HG03432 (cell line): Measurements from ENCODE around the gene GPRC6A.

ENCODE experiments used
- ATAC-seq: cut with Tn5 transposase; IDR thresholded peaks from one replicate; pipeline ENCODE4 v1.9.1; 2021; ENCODE audit warnings: mild to moderate bottlenecking, moderate library complexity; ENCODE audit not compliant: unreplicated experiment

GPRC6A gene

DNA sequence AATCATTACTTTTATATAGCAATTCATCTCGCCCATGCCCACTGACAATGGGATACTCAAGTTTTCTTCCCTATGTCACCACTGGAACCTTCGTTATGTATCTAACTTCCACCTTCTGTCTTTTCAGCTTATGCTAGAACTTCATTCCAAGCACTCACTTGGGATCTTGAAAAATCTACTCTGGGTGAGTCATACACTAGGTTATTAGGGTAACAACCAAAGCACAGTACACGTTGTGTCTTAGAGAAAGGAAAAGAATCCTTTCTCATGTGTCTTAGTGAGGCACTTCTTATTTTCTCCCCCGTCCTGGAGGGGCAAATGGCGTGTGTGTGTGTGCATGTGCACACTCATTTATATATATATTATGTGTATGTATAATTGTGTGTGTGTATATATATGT is 45.0 kb downstream of the GPRC6A start:
- ATAC-seq: no peak

DNA sequence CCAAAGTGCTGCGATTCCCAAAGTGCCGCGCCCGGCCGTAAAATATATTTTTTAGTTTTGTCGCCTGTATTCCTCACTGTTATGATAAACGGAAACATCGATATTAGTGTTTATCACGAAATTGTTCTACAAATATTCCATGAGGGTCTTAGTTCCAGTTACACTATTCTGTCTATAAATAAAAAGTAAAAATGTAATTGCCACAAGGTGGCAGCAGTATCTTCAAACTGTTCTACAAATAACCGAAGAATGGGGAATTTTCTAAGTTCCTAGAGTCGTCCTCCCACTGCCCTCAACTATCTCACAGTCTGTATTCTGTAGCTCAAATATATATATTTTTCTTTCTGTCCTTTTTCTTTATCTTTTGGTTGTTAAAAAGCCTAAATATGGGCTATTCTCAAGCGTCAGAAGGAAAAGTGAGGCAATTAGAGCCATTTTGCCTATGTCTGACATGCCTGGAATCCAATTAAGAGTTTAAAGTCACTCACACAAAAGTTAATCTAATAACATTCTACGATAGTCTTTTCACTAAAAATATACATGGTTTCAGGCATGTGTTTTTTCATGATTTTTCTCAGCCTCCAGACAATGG is 49.2 kb downstream of the GPRC6A start:
- ATAC-seq: peak; percentile 87

DNA sequence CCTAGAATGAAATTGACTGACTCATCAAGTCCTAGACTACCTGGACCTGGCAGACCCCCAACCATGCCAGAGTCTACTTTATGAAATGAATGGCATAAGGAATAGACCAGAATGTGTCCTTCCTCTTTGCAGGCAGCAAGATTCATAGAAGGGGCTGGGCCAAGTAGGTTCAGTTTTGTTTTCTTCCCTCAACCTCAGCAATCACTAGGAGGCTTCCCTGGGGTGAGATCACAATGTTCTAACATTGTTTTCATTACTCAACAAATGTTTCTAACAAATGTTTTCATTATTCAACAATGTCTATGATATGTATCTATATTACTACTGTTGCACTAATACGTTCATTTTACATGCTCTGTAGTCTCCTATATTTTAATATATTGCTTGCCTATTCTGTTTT is 55.0 kb downstream of the GPRC6A start:
- ATAC-seq: no peak

DNA sequence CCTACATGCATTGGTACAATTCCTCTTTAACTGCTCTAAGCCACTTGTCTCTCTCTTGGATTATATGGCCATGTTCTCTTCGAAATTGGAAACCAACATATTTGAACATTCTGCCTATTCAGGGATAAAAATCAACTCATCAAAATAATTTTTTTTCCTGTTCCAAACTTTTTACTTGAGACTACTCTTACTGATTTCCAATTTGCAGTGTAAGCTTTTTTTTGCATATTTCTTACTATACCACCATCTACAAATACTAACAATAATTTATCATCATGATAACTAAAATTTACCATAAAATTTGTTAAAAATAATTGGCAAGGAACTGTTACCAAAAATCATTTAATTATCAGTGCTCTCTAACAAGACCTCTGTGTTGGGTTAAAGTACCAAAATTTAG is 56.4 kb downstream of the GPRC6A start:
- no peak for ATAC-seq

DNA sequence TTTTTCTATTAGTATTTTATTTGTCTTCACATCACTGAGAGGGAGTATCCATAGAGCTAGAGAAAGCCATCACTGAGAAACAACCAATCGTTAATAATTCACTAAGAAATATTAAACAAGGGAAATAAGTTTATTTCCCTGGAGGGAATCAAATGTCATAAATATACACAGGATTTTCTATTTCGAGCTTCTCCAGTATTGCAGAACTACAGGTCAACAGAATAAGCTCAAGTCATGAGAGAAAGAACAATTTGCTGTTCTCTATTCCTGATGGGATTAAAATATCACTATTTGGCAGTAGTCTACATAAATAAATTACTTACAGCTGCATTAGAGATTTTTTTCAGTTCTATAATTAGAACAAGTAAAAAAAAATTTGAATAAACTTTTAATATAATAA is 61.2 kb downstream of the GPRC6A start:
- no peak for ATAC-seq

DNA sequence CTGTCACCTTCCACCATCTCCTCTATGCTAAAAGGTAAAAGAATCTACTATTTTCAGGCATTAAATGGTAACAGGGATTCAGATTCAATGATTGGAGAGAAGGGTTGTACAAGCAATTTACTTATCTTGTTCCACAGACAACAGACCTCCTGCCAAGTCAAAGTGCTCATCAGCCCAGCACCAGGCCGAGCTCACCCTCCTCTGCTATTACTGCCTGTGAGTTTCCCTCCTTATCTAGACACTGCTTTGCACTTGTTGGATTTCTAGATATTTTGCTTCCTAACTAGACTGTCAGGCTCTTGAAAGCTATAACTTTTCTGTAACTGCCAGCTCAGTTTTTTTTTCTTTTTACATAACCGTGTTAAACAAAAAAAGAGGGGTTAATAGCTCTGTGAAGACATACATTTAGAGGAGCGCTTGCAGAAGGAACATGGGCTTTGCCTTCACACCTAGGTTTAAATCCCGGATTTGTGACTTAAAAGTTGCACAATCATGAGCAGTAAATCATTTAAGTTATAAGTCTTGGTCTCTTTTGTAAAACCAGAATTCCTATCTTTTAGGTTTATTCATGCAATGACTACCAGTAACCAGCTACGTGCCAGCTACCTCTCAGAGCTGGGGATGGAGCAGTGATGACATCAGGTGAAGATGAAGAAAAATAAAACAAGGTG is 62.2 kb downstream of the GPRC6A start:
- ATAC-seq: no peak

DNA sequence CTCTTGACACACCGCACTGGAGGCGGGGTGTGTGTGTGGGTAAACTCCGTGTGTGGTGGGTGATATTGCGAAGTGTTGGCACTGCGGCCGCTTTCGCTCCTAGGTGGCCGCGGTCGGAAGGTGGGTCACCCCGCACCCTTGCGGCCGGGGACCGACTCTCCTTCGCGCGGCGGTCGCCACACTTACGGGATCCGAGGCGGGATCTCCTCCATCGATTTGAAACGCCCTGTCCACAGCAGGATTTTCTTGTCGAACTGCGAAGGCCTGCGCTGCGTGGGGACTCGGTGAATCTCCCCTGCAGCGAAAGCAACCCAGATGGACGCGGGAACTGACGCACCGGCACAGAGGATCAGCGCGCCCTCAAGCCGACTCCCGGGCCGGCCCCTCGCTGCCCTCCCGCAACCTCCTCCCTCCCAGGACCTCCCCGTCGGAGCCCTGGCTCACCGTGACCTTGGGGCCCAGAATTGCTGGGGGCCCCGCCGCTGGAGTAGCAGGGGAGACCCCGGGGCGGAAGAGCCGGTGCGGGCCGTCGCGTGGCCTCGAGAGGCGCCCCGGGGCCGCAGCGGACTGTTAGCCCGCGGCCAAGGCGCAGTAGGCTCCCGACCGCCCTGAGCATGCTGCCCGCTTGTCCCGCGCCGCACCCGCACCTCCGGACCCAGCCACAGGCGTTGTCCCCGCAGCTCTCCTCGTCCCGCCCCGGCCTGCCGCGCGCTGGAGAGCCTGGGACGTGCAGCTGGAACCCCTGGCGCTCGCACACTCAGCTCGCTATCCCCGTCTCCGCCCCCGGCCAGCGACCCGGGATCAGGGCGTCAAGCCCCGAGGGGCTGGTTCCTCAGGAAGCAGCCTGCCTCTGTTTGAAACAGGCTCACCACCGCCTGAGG is 63.7 kb downstream of the GPRC6A start, which contains the start of gene FAM162B:
Gene FAM162B (minus strand): TSS at position 759 of the 881 bp plus-strand sequence. CDS start 143 bp downstream, at position 616.
- ATAC-seq: peak; percentile 55

DNA sequence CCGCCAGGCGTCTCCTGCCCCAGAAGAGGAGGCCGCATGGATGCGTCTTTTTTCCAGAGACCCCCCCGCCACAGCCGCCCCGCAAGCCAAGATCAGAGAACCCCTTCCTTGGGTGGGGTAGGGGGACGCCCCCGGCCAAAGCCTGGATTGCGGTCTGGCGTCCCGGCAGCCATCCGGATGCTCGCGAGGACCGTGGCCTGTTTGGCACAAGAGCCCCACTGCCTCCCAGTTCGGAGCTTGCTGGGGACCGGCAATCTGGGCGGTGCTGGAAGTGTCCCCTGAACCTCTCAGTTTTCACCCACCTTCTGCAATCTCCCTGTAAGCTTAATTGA is 64.3 kb downstream of the GPRC6A start:
- ATAC-seq: no peak

DNA sequence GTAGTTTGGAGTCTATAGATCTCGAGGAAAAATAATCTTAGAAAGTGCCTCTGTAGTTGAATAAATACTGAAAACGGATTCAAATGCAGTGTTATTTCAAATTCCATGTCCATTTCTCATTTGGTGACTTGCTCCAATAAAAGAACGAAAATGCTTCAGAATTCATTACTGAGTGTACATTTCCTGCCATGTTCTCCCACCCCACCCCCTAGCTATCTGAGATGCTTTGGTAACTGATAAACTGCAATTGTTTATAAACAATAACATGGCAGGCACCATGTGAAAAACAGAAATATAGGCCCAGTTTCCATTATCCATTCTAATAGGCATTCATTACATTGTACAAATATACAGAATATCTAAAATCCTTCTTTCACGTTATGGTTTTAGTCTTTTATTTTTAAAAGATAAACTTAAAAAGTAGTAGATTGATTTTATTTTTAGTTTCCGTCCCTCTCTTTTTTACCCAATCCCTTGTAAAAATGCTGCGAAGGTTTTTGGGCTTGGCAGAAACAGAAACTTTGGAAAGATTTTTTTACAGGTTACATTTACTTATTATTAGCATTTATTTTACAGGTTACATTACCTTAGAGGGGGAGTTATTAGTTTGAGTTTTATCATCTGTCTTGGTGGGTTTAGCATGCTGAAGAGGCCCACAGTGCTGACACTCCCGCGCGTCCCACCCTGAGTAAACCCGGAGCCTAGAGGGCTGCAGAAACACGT is 64.8 kb downstream of the GPRC6A start:
- no peak for ATAC-seq

DNA sequence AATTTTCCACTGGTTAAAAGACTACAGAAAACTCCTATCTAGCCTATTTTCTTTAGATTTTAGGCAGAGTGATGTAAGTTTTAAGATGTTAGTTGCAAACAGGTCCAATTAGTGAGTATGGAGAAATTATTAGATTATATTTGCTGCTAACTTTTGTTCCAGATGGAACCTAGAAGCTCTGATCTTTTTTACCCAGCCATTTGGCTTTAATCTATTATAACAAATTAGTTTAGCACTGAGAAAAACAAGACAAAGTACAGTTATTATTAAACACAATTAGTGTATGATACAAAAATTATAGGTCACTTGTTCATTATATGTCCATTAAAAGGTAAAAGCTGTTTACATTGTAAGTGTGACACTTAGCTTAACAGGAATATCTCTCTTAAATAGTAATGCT is 65.8 kb downstream of the GPRC6A start:
- no peak for ATAC-seq

DNA sequence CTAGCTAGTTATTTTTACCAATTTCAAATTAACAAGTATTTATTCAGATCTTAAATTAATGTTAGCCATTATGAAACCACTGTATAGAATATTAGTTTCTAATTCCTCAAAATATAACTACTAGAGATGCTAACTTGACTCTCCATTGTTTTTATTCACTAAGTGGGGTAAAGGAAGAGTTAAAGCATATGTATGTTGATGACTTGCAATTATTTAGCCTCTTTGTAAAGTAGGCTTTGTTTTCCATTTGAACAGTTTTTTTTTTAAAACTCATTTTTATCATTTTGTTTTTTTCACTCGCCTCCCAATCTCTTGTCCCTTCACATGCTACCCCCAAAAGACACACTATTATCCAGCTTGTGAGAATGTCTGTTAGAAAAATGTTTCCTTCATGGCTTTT is 66.6 kb downstream of the GPRC6A start:
- ATAC-seq: no peak

DNA sequence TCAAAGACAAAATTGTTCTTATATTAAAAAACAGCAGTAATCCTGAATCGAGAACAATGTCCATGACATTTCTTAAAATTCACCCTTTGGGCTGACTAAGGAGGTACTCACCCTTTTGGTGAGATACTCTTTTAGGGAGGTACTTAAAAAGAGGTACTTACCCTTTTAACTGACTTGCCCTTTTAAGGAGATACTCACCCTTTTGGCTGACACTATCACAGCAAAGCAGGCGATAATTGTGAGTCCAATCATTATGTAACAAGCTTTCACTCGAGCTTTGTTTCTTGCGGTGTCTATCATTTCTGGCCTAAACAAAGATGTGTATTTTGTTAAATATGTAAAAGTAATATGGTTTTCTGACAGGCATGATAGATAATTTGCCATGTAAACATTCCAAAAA is 67.1 kb downstream of the GPRC6A start:
- no peak for ATAC-seq

DNA sequence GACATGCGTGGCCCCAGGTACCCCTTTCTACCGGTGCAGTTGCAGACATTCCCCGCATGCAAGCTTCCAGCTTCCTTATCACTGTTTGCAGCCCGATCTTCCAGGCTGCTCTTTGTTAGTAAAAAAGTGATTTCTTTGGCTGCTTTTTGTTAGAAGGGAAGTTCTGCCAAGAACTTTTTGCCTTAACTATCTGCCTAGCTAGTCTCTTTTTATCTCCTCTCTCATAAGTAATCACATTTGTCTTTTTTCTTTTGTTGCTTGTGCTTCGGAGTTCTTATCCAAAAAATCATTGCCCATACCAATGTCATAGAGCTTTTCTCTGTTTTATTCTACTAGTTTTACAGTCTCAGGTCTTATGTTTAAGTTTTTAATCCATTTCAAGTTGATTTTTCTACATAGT is 83.7 kb downstream of the GPRC6A start:
- no peak for ATAC-seq
